ENCODE results near the gene SLC25A15. TPM values are rescaled to one million over a fixed set of nuclear protein-coding genes. Genes with fewer than 3 reads are reported as not detected.

Gene SLC25A15
- total RNA-seq, 2 donors from 2014 or later: 23.2 to 36.9 TPM

- Mint-ChIP-seq H3K9me3 (no peaks in the 10 kb centered on the region), H3K4me3 (peak overlapping the region; percentile 98), H3K4me1 (peaks cover 8% of the 10 kb centered on the region), H3K36me3 (ENCODE audit: low read depth) (peaks cover 7% of the 10 kb centered on the region), H3K27me3 (ENCODE audit: insufficient read depth) (no peaks in the 10 kb centered on the region), H3K27ac (peak overlapping the region; percentile 96)
- no peaks in the 10 kb centered on the region for H3K4me1 ChIP-seq (ENCODE audit: control insufficient read depth, insufficient read depth, low read length)
- no peak for DNase-seq
- peak overlapping the region; percentile 71 for H3K9ac ChIP-seq (ENCODE audit: extremely low read depth, low read length, poor library complexity, severe bottlenecking)
- peak overlapping the region; percentile 56 for H3K27ac ChIP-seq (ENCODE audit: low read depth, low read length)
- H3K36me3 ChIP-seq (ENCODE audit: control insufficient read depth, insufficient read depth, low read length): peaks cover 13% of the 10 kb centered on the region
- peak overlapping the region; percentile 98 for H3K4me3 ChIP-seq (ENCODE audit: low read length)
- H3K27me3 ChIP-seq (ENCODE audit: control insufficient read depth, insufficient read depth, low read length, poor library complexity, severe bottlenecking): no peaks in the 10 kb centered on the region
- no peaks in the 10 kb centered on the region for H3K9me3 ChIP-seq (ENCODE audit: control insufficient read depth, low read length)
- 0 to 2% methylated on average over 9 of the region's 9 CpGs for WGBS, 2 experiments (ENCODE audit: insufficient coverage in 1 of 2, insufficient read length in 1 of 2)
- no peak for TF ChIP-seq CTCF (conservative IDR thresholded peaks at IDR 0.05)
These were observed 18.8 kb upstream of the SLC25A15 start for GRCh38 chr13:40770609-40770933.

- peaks cover 7% of the 10 kb centered on the region for H3K36me3 Mint-ChIP-seq (ENCODE audit: low read depth)
- Histone ChIP-seq H3K36me3 (ENCODE audit: control insufficient read depth, insufficient read depth, low read length) (peaks cover 8% of the 10 kb centered on the region), H3K9ac (ENCODE audit: extremely low read depth, low read length, poor library complexity, severe bottlenecking) (peak within 1 kb of the TSS; percentile 71), H3K9me3 (ENCODE audit: control insufficient read depth, low read length) (no peaks in the 10 kb centered on the region), H3K4me3 (ENCODE audit: low read length) (peak within 1 kb of the TSS; percentile 98), H3K27me3 (ENCODE audit: control insufficient read depth, insufficient read depth, low read length, poor library complexity, severe bottlenecking) (no peaks in the 10 kb centered on the region), H3K27ac (ENCODE audit: low read depth, low read length) (peak within 1 kb of the TSS; percentile 62), H3K4me1 (ENCODE audit: control insufficient read depth, insufficient read depth, low read length) (no peaks in the 10 kb centered on the region)
- no peak for TF ChIP-seq CTCF (conservative IDR thresholded peaks at IDR 0.05)
- H3K4me1 Mint-ChIP-seq: peaks cover 8% of the 10 kb centered on the region
- no peaks in the 10 kb centered on the region for H3K9me3 Mint-ChIP-seq
- H3K27me3 Mint-ChIP-seq (ENCODE audit: insufficient read depth): no peaks in the 10 kb centered on the region
- peak within 1 kb of the TSS; percentile 98 for H3K4me3 Mint-ChIP-seq
- peak within 1 kb of the TSS; percentile 96 for H3K27ac Mint-ChIP-seq
- peak; percentile 99 for DNase-seq
- 1 to 5% methylated on average over 30 to 52 of the region's 52 CpGs for WGBS, 2 experiments (ENCODE audit: insufficient coverage in 1 of 2, insufficient read length in 1 of 2)
These were observed 18.3 kb upstream of the SLC25A15 start, which contains the start of gene MRPS31 for GRCh38 chr13:40770934-40771618. Gene MRPS31, minus strand, starts transcription at chr13:40771190. Its CDS starts 54 bp downstream, at chr13:40771136.

GRCh38 chr13:40772765-40773473, 16.5 kb upstream of the SLC25A15 start:
- Mint-ChIP-seq H3K9me3 (no peaks in the 10 kb centered on the region), H3K36me3 (ENCODE audit: low read depth) (peaks cover 3% of the 10 kb centered on the region), H3K27ac (no peak overlapping the region), H3K27me3 (ENCODE audit: insufficient read depth) (no peaks in the 10 kb centered on the region), H3K4me1 (peaks cover 10% of the 10 kb centered on the region), H3K4me3 (no peak overlapping the region)
- no peaks in the 10 kb centered on the region for H3K36me3 ChIP-seq (ENCODE audit: control insufficient read depth, insufficient read depth, low read length)
- no peaks in the 10 kb centered on the region for H3K4me1 ChIP-seq (ENCODE audit: control insufficient read depth, insufficient read depth, low read length)
- no peak overlapping the region for H3K9ac ChIP-seq (ENCODE audit: extremely low read depth, low read length, poor library complexity, severe bottlenecking)
- WGBS, 2 experiments (ENCODE audit: insufficient coverage in 1 of 2, insufficient read length in 1 of 2): 85 to 91% methylated on average over 5 of the region's 6 CpGs
- DNase-seq: no peak
- no peaks in the 10 kb centered on the region for H3K27me3 ChIP-seq (ENCODE audit: control insufficient read depth, insufficient read depth, low read length, poor library complexity, severe bottlenecking)
- H3K4me3 ChIP-seq (ENCODE audit: low read length): no peak overlapping the region
- H3K9me3 ChIP-seq (ENCODE audit: control insufficient read depth, low read length): no peaks in the 10 kb centered on the region
- H3K27ac ChIP-seq (ENCODE audit: low read depth, low read length): no peak overlapping the region
- no peak for TF ChIP-seq CTCF (conservative IDR thresholded peaks at IDR 0.05)
